Measurements from ENCODE around the gene NPW. TPM values are rescaled to one million over a fixed set of nuclear protein-coding genes. Genes with fewer than 3 reads are reported as not detected.
"Not testable (repeated sequence)": the region's sequence is repeated elsewhere in the genome, so short reads cannot be mapped to it uniquely, and the experiment has no call there.

The NPW gene
- total RNA-seq, 1 donor from 2014 or later, result 1.3 TPM

GRCh38 chr16:2001456-2002355 lies 17.9 kb upstream of the NPW start:
- no peak for DNase-seq (ENCODE audit: low read depth in 2 of 2)

DNA sequence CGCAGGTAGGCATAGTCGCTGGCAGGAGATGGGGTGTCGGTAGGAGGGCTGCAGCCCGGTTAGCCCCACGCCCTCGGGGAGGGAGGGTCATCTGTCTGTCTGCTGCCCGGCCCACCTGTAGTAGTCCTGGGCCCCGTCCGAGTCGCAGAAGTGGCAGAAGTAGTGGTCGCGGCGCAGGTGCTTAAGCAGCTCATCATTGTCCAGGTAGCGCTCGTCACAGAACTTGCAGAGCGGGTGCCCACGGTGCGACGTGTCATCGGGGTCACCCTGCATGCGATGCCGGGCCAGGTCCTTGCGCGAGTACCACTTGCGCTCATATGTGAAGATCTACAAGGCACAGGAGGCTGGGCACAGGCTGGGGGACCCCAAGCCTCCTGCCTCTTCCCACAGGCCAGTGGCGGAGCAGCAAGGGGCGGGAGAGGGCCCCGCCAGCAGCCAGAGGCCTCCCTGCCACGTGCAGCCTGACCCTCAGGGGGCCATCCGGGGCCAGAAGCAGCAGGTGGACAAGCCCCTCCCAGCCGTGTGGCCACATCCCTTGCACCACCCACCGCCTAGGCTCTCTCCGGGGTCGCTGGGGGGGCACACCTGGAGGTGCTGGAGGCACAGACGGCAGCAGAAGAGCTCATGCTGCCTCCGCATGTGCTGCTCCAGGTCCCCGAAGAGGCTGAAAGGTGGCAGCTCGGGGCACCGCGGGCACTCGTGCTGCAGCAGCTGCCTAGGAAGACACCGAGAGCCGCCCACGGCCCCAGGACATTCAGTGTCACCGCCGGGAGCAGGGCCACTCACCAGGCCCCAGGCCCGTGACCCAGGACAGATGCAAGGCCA lies 17.0 kb upstream of the NPW start:
- DNase-seq (ENCODE audit: low read depth in 2 of 2), result no peak

GRCh38 chr16:2003231-2003826 lies 16.3 kb upstream of the NPW start:
- DNase-seq (ENCODE audit: low read depth in 2 of 2), result no peak

DNA sequence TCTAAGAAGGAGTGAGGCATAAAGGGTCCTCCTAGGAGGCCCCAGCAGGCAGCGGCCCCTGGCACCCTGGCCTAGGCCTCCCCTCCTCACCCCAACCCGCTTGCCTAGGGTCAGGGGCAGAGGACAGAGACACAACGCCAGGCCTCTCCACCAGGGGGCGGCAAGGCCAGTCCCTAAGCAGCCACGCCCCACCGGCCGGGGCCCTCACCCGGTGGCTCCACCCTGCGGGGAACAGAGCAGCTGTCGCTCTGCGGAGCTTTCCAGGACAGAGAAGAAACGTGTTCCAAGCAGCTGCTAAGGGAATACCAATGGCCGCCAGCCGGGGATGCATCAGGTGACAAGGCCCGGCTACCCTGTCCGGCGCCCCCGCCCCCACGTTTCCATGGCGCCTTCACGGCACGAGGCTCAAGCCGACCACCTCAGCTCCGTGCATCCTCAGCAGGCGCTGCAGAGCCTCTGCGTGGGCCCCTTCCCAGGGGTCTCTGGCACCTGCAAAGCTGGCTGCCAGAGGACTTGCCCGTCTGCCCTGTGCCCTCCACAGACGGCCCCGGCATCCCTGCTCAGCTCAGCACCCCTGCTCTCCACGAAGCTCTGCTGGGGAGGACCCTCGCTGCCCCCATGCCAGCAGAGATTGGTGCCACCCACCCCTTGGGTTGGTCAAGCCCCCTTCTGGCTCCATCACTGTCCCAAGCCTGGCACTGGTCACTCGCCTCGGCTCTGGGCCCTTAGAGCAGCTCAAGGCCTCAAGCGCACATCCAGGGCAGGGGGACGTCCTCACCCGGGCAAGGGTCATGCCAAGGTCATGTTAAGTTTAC lies 15.6 kb upstream of the NPW start:
- peak; percentile 69 to 85 for DNase-seq (ENCODE audit: low read depth in 2 of 2)

- DNase-seq (ENCODE audit: low read depth in 2 of 2), result no peak
Observed at GRCh38 chr16:2004795-2005517, 14.6 kb upstream of the NPW start.

DNA sequence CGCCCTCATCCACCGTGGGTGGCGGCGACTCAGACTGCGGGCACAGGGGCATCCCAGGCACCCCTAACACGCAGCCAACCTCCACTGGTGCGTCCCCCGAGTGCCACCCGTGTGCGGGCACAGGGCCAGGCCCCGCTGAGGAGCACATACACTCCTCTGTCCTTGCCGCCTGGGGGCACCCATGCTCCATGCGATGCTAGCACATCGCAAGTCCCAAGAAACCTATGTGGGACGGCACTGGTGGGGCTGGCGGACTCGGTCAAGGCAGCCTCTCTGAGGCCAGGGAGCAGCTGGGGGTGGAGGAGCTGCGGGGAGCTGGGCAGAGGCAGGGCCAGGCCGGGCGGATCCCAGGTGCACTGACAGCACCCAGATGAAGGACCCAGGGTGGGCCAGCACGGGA lies 13.9 kb upstream of the NPW start:
- DNase-seq (ENCODE audit: low read depth in 2 of 2), result no peak

GRCh38 chr16:2006317-2006716 lies 13.3 kb upstream of the NPW start:
- no peak for DNase-seq (ENCODE audit: low read depth in 2 of 2)

- no peak for DNase-seq (ENCODE audit: low read depth in 2 of 2)
Observed at GRCh38 chr16:2007081-2007836, 12.3 kb upstream of the NPW start.

GRCh38 chr16:2008009-2008526 lies 11.5 kb upstream of the NPW start:
- peak in 1 of 2 donors; percentile 60 for DNase-seq (ENCODE audit: low read depth in 2 of 2)

GRCh38 chr16:2008631-2009163 lies 10.9 kb upstream of the NPW start:
- DNase-seq (ENCODE audit: low read depth in 2 of 2), result peak in 1 of 2 donors; percentile 38

DNA sequence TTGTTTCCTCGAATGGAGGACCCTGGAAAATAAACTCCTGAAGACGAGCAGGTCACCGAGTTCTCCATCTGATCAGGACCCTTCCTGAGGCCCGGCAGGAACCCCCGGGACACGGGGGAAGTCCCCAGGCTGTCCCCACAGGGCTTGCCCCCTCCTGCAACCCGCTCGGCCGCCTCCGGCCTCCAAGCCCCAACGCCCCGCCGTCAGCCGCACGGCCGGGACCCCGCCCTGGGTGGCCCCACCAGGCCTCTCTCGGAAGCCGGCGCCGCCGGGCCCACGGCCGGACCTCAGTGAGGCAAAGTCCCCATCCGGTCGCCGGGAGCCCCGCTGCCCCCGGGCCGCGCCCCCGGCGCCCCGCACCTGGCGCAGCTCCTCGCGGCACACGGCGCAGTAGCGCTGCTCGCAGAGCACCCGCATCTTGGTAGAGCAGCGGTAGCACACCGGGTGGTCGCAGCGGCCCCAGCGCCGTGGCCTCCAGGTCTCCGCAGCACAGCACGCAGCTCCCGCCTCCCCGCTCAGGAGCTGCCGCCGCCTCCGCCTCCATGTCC lies 10.3 kb upstream of the NPW start:
- DNase-seq (ENCODE audit: low read depth in 2 of 2), result no peak

- peak; percentile 69 to 92 for DNase-seq (ENCODE audit: low read depth in 2 of 2)
Observed at GRCh38 chr16:2009791-2010510, 9.6 kb upstream of the NPW start, which contains the start of gene ZNF598. ZNF598 (minus strand) TSS chr16:2009821.

DNA sequence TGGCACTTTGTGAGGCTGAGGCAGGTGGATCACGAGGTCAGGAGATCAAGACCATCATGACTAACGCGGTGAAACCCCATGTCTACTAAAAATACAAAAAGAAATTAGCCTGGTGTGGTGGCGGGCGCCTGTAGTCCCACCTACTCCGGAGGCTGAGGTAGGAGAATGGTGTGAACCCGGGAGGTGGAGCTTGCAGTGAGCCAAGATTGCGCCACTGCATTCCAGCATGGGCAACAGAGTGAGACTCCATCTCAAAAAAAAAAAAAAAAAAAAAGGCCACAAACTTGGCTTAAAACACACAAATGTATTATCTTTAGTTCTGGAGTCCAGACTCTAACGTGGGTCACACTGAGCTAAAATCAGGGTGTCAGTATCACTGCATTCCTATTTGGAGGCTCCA lies 7.9 kb upstream of the NPW start:
- DNase-seq (ENCODE audit: low read depth in 2 of 2), result not testable (repeated sequence)

DNA sequence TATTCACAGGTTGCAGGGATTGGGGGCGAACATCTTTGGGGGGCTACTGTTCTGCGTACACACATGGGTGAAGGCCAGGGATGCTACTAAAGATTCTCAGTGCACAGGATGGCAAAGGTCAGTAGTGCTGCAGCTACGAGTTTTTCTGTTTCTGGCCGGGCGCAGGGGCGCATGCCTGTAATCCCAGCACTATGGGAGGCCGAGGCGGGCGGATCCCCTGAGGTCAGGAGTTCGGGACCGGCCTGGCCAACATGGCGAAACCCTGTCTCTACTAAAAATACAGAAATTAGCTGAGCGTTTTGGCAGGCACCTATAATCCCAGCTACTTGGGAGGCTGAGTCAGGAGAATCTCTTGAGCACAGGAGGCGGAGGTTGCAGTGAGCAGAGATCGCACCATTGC lies 6.1 kb upstream of the NPW start:
- DNase-seq (ENCODE audit: low read depth in 2 of 2), result no peak

GRCh38 chr16:2015117-2015946 lies 4.3 kb upstream of the NPW start:
- DNase-seq (ENCODE audit: low read depth in 2 of 2), result no peak

DNA sequence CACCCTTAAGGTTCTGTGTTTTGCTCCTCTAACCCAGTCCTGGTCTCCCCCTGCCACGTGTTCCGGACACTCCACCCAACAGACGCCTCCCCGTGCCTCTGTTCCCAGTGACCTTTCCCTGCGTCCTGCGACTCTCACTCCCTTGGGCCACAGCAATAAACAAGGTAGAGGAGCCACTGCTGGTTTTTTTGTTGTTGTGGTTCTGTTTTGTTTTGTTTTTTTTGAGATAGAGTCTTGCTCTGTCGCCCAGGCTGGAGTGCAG lies 3.7 kb upstream of the NPW start:
- DNase-seq (ENCODE audit: low read depth in 2 of 2), result no peak

- DNase-seq (ENCODE audit: low read depth in 2 of 2), result no peak
Observed at GRCh38 chr16:2016407-2016922, 3.1 kb upstream of the NPW start.
